GM19397 (cell line): ENCODE data around the gene MRAP.
"Not testable (repeated sequence)": the region's sequence is repeated elsewhere in the genome, so short reads cannot be mapped to it uniquely, and the experiment has no call there.

Source experiments
- ATAC-seq: cut with Tn5 transposase; IDR thresholded peaks from one replicate; pipeline ENCODE4 v1.9.1; 2021; ENCODE audit warnings: mild to moderate bottlenecking, moderate library complexity; ENCODE audit not compliant: unreplicated experiment

MRAP gene

GRCh38 chr21:32299695-32300094, 1.0 kb downstream of the MRAP start:
- no peak for ATAC-seq

GRCh38 chr21:32300117-32300681, 1.5 kb downstream of the MRAP start:
- ATAC-seq: no peak

GRCh38 chr21:32301596-32301995, 2.9 kb downstream of the MRAP start:
- no peak for ATAC-seq

GRCh38 chr21:32302560-32302959, 3.9 kb downstream of the MRAP start:
- no peak for ATAC-seq

GRCh38 chr21:32303385-32303784, 4.7 kb downstream of the MRAP start:
- no peak for ATAC-seq

GRCh38 chr21:32304998-32305397, 6.3 kb downstream of the MRAP start:
- ATAC-seq: no peak

GRCh38 chr21:32306021-32306780, 7.5 kb downstream of the MRAP start:
- ATAC-seq: no peak

- no peak for ATAC-seq
These were observed 9.1 kb downstream of the MRAP start for GRCh38 chr21:32307706-32308105.

GRCh38 chr21:32308696-32309095, 10.0 kb downstream of the MRAP start:
- ATAC-seq: no peak

GRCh38 chr21:32309906-32310460, 11.3 kb downstream of the MRAP start:
- no peak for ATAC-seq

- ATAC-seq: not testable (repeated sequence)
These were observed 12.3 kb downstream of the MRAP start for GRCh38 chr21:32310976-32311375.

- ATAC-seq: no peak
These were observed 13.0 kb downstream of the MRAP start for GRCh38 chr21:32311621-32312020.

GRCh38 chr21:32312326-32312725, 13.7 kb downstream of the MRAP start:
- no peak for ATAC-seq

GRCh38 chr21:32312976-32313375, 14.3 kb downstream of the MRAP start:
- no peak for ATAC-seq

GRCh38 chr21:32314806-32315205, 16.2 kb downstream of the MRAP start:
- ATAC-seq: no peak

- no peak for ATAC-seq
These were observed 17.0 kb downstream of the MRAP start for GRCh38 chr21:32315511-32316281.

- ATAC-seq: no peak
These were observed 17.9 kb downstream of the MRAP start for GRCh38 chr21:32316361-32317215.

GRCh38 chr21:32317726-32318125, 19.1 kb downstream of the MRAP start:
- no peak for ATAC-seq

- no peak for ATAC-seq
These were observed 20.4 kb downstream of the MRAP start for GRCh38 chr21:32319012-32319411.

- ATAC-seq: no peak
These were observed 21.4 kb downstream of the MRAP start for GRCh38 chr21:32320059-32320458.

GRCh38 chr21:32320726-32321125, 22.1 kb downstream of the MRAP start:
- ATAC-seq: no peak
